ENCODE results near the gene NUCKS1.

- TF ChIP-seq CTCF (IDR thresholded peaks at IDR 0.05) (no peak), POLR2A (IDR thresholded peaks at IDR 0.05) (no peak), POLR2AphosphoS5 (IDR thresholded peaks at IDR 0.05) (no peak)
Observed at GRCh38 chr1:205766038-205766437, 16.1 kb upstream of the NUCKS1 start.
